ENCODE measurements around the gene PGLYRP2.

DNA sequence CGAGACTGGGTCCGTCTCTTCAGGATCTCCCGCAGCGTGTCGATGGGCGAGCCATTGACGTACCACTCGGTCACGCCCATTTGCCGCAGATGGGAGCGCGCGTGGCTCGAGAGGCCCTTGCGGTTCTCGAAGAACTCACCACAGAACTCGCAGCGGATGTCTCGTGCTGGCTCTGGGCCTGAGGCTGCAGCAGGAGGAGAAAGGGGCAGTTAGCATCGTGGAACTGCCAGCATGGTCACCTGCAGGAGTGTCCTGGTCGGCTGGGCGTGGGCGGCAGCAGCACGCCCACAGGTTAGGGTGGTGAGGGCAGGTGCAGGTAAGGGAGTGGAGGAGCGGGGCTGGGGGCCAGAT lies 52.0 kb downstream of the PGLYRP2 start:
- no peak for TF ChIP-seq CTCF (IDR thresholded peaks at IDR 0.05)
- TF ChIP-seq POLR2A (IDR thresholded peaks at IDR 0.05): no peak
- no peak for TF ChIP-seq POLR2AphosphoS5 (IDR thresholded peaks at IDR 0.05)

Measured in upper lobe of left lung (tissue), 4 donors.